EH (cell line): ENCODE results near the gene UPK3BL2.
"Not testable (repeated sequence)": the region's sequence is repeated elsewhere in the genome, so short reads cannot be mapped to it uniquely, and the experiment has no call there.

Source experiments
- DNase-seq: peaks from one replicate; pipeline ENCODE4 v3.0.0-alpha.2; 2015; ENCODE audit warnings: low read depth

The UPK3BL2 gene

GRCh38 chr7:102527822-102528793 lies 15.4 kb downstream of the UPK3BL2 start:
- DNase-seq, result not testable (repeated sequence)

- not testable (repeated sequence) for DNase-seq
Measured at GRCh38 chr7:102527182-102527581, 16.3 kb downstream of the UPK3BL2 start.

- DNase-seq, result not testable (repeated sequence)
Measured at GRCh38 chr7:102524803-102525202, 18.7 kb downstream of the UPK3BL2 start.

- peak; percentile 74 for DNase-seq
Measured at GRCh38 chr7:102520797-102521196, 22.7 kb downstream of the UPK3BL2 start.

- peak; percentile 51 for DNase-seq
Measured at GRCh38 chr7:102517550-102518147, 25.8 kb downstream of the UPK3BL2 start, which contains the start of gene RASA4B. RASA4B (minus strand) TSS chr7:102517777; CDS start chr7:102517710, 67 bp downstream.

GRCh38 chr7:102516951-102517350 lies 26.5 kb downstream of the UPK3BL2 start:
- not testable (repeated sequence) for DNase-seq

GRCh38 chr7:102515889-102516288 lies 27.6 kb downstream of the UPK3BL2 start:
- not testable (repeated sequence) for DNase-seq

GRCh38 chr7:102514881-102515721 lies 28.4 kb downstream of the UPK3BL2 start:
- not testable (repeated sequence) for DNase-seq

- peak; percentile 94 for DNase-seq
Measured at GRCh38 chr7:102512642-102513221, 30.8 kb downstream of the UPK3BL2 start.

- DNase-seq, result not testable (repeated sequence)
Measured at GRCh38 chr7:102511860-102512522, 31.5 kb downstream of the UPK3BL2 start.

GRCh38 chr7:102510575-102510974 lies 32.9 kb downstream of the UPK3BL2 start:
- DNase-seq, result not testable (repeated sequence)

- not testable (repeated sequence) for DNase-seq
Measured at GRCh38 chr7:102507410-102508088, 35.9 kb downstream of the UPK3BL2 start.

GRCh38 chr7:102505298-102506185 lies 38.0 kb downstream of the UPK3BL2 start:
- not testable (repeated sequence) for DNase-seq

- not testable (repeated sequence) for DNase-seq
Measured at GRCh38 chr7:102503141-102503540, 40.4 kb downstream of the UPK3BL2 start.

- not testable (repeated sequence) for DNase-seq
Measured at GRCh38 chr7:102498321-102498720, 45.2 kb downstream of the UPK3BL2 start.

GRCh38 chr7:102497308-102497707 lies 46.2 kb downstream of the UPK3BL2 start:
- not testable (repeated sequence) for DNase-seq

- not testable (repeated sequence) for DNase-seq
Measured at GRCh38 chr7:102496861-102497260, 46.6 kb downstream of the UPK3BL2 start.

GRCh38 chr7:102494473-102495149 lies 48.9 kb downstream of the UPK3BL2 start:
- DNase-seq, result not testable (repeated sequence)

GRCh38 chr7:102494026-102494425 lies 49.5 kb downstream of the UPK3BL2 start:
- DNase-seq, result not testable (repeated sequence)
